ENCODE data around the gene SAG.

The SAG gene

GRCh38 chr2:233379034-233379433 lies 71.4 kb downstream of the SAG start:
- Histone ChIP-seq H3K79me2 (ENCODE audit: low read length) (0 out of 2 replicates have a peak, but pooled peaks cover 4% of the 10 kb centered on the region), H3K36me3 (replicated peaks; ENCODE audit: low read depth, low read length) (peaks cover 2% of the 10 kb centered on the region), H4K20me1 (ENCODE audit: insufficient read depth, low read length) (no peaks in the 10 kb centered on the region), H3K4me1 (ENCODE audit: low read length) (no peaks in the 10 kb centered on the region), H3K27me3 (ENCODE audit: low read depth, low read length) (no peaks in the 10 kb centered on the region), H2AFZ (ENCODE audit: low read depth, low read length) (no peak overlapping the region), H3K9me3 (ENCODE audit: insufficient read depth, low read length) (no peaks in the 10 kb centered on the region), H3K4me3 (ENCODE audit: low read length) (no peak overlapping the region), H3K9ac (ENCODE audit: low read length) (no peak overlapping the region), H3K27ac (ENCODE audit: low read length) (no peak overlapping the region), H3K4me2 (ENCODE audit: low read length) (no peak overlapping the region)
- TF ChIP-seq EZH2phosphoT487 (IDR thresholded peaks at IDR 0.05; ENCODE audit: low read depth) (no peak), CTCF (IDR thresholded peaks at IDR 0.05; ENCODE audit: low read depth, low read length) (no peak)

GRCh38 chr2:233379441-233379840 lies 71.8 kb downstream of the SAG start:
- 0 out of 2 replicates have a peak, but pooled peaks cover 7% of the 10 kb centered on the region for H3K79me2 ChIP-seq (ENCODE audit: low read length)
- H3K9me3 ChIP-seq (ENCODE audit: insufficient read depth, low read length) = no peaks in the 10 kb centered on the region
- no peaks in the 10 kb centered on the region for H4K20me1 ChIP-seq (ENCODE audit: insufficient read depth, low read length)
- no peaks in the 10 kb centered on the region for H3K4me1 ChIP-seq (ENCODE audit: low read length)
- TF ChIP-seq CTCF (IDR thresholded peaks at IDR 0.05; ENCODE audit: low read depth, low read length) (no peak), EZH2phosphoT487 (IDR thresholded peaks at IDR 0.05; ENCODE audit: low read depth) (no peak)
- H3K27me3 ChIP-seq (ENCODE audit: low read depth, low read length) = no peaks in the 10 kb centered on the region
- no peak overlapping the region for H3K9ac ChIP-seq (ENCODE audit: low read length)
- peaks cover 2% of the 10 kb centered on the region for H3K36me3 ChIP-seq (replicated peaks; ENCODE audit: low read depth, low read length)
- no peak overlapping the region for H3K4me3 ChIP-seq (ENCODE audit: low read length)
- no peak overlapping the region for H2AFZ ChIP-seq (ENCODE audit: low read depth, low read length)
- H3K4me2 ChIP-seq (ENCODE audit: low read length) = no peak overlapping the region
- no peak overlapping the region for H3K27ac ChIP-seq (ENCODE audit: low read length)

- H2AFZ ChIP-seq (ENCODE audit: low read depth, low read length) = no peak overlapping the region
- no peaks in the 10 kb centered on the region for H4K20me1 ChIP-seq (ENCODE audit: insufficient read depth, low read length)
- no peaks in the 10 kb centered on the region for H3K9me3 ChIP-seq (ENCODE audit: insufficient read depth, low read length)
- peaks cover 14% of the 10 kb centered on the region; the same call in 1 of the 2 replicates for H3K79me2 ChIP-seq (ENCODE audit: low read length)
- H3K9ac ChIP-seq (ENCODE audit: low read length) = no peak overlapping the region
- no peaks in the 10 kb centered on the region for H3K4me1 ChIP-seq (ENCODE audit: low read length)
- no peaks in the 10 kb centered on the region for H3K27me3 ChIP-seq (ENCODE audit: low read depth, low read length)
- H3K27ac ChIP-seq (ENCODE audit: low read length) = no peak overlapping the region
- H3K36me3 ChIP-seq (replicated peaks; ENCODE audit: low read depth, low read length) = peaks cover 2% of the 10 kb centered on the region
- no peak overlapping the region for H3K4me2 ChIP-seq (ENCODE audit: low read length)
- no peak for TF ChIP-seq CTCF (IDR thresholded peaks at IDR 0.05; ENCODE audit: low read depth, low read length)
- TF ChIP-seq EZH2phosphoT487 (IDR thresholded peaks at IDR 0.05; ENCODE audit: low read depth) = no peak
- no peak overlapping the region for H3K4me3 ChIP-seq (ENCODE audit: low read length)
Measured at GRCh38 chr2:233380132-233380895, 72.7 kb downstream of the SAG start.

GRCh38 chr2:233380995-233381637 lies 73.5 kb downstream of the SAG start:
- Histone ChIP-seq H3K4me1 (ENCODE audit: low read length) (no peaks in the 10 kb centered on the region), H3K36me3 (replicated peaks; ENCODE audit: low read depth, low read length) (peaks cover 2% of the 10 kb centered on the region), H2AFZ (ENCODE audit: low read depth, low read length) (no peak overlapping the region), H3K4me2 (ENCODE audit: low read length) (no peak overlapping the region), H3K4me3 (ENCODE audit: low read length) (no peak overlapping the region), H3K79me2 (ENCODE audit: low read length) (peaks cover 18% of the 10 kb centered on the region; the same call in 1 of the 2 replicates), H4K20me1 (ENCODE audit: insufficient read depth, low read length) (no peaks in the 10 kb centered on the region), H3K27me3 (ENCODE audit: low read depth, low read length) (no peaks in the 10 kb centered on the region), H3K27ac (ENCODE audit: low read length) (no peak overlapping the region), H3K9ac (ENCODE audit: low read length) (no peak overlapping the region), H3K9me3 (ENCODE audit: insufficient read depth, low read length) (no peaks in the 10 kb centered on the region)
- TF ChIP-seq CTCF (IDR thresholded peaks at IDR 0.05; ENCODE audit: low read depth, low read length) (no peak), EZH2phosphoT487 (IDR thresholded peaks at IDR 0.05; ENCODE audit: low read depth) (no peak)
